Measurements from ENCODE around the gene TMEM204. TPM values are rescaled to one million over a fixed set of nuclear protein-coding genes. Genes with fewer than 3 reads are reported as not detected.

The TMEM204 gene
- total RNA-seq, 1 experiment from 2014 or later = not detected

DNA sequence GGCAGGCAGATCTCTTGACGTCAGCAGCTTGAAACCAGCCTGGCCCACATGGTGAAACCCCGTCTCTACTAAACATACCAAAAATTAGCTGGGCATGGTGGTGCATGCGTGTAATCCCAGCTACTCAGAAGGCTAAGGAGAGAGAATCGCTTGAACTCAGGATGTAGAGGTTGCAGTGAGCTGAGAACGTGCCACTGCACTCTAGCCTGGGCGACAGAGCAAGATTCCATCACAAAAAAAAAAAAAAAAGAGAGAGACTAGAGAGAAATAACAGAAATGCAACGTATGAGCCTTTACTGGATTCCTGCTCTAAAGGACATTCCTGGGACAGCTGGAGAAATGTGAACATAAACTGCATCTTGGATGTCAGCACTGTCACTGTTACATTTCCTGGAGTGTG is 67.6 kb downstream of the TMEM204 start:
- intact Hi-C loops (cut with micrococcal nuclease; ENCODE audit: unreplicated experiment) = no loop called here
- Histone ChIP-seq H3K27me3 (replicated peaks; ENCODE audit: insufficient read depth, low read depth, low read length, poor library complexity) (no peaks in the 10 kb centered on the region), H3K4me3 (ENCODE audit: low read depth, low read length, poor library complexity, severe bottlenecking) (no peak overlapping the region), H3K27ac (ENCODE audit: low read depth, low read length, poor library complexity, severe bottlenecking) (no peak overlapping the region), H3K36me3 (ENCODE audit: insufficient read depth, low read length, poor library complexity, severe bottlenecking) (peaks cover 2% of the 10 kb centered on the region), H3K9me3 (ENCODE audit: low read depth, low read length, poor library complexity, severe bottlenecking) (no peaks in the 10 kb centered on the region), H3K4me1 (ENCODE audit: insufficient read depth, low read length, poor library complexity, severe bottlenecking) (no peaks in the 10 kb centered on the region)
- ChIA-PET POLR2A (ENCODE audit: low non-redundant PET) (no interaction called here), CTCF (no interaction called here)
- TF ChIP-seq EZH2 (IDR thresholded peaks at IDR 0.05; ENCODE audit: borderline replicate concordance, low read depth, low read length, poor library complexity, severe bottlenecking) = no peak
- no peak for TF ChIP-seq CTCF (conservative IDR thresholded peaks at IDR 0.05; ENCODE audit: low read depth, low read length)
- DNase-seq (ENCODE audit: low spot score) = no peak
- no TSS peak for BruUV-seq (replicated peaks)

DNA sequence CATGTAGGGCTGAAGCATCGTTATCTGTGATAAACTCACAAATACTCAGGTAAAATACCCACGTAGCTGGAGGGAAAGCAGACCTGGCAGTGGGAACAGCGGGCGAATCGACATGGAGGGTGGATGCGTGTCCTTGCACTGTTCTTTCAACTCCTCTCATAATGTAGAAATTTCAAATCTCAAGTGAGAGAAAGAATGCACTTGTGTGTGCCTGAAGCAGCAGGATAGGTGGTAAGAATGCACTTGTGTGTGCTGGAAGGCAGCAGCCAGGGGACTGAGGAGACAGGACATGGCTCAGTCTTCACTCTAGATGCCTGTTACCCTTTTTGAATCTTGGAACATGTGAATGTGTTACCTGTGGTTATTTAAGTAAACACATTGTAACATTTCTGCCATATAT is 68.0 kb downstream of the TMEM204 start:
- intact Hi-C loops (cut with micrococcal nuclease; ENCODE audit: unreplicated experiment) = no loop called here
- Histone ChIP-seq H3K9me3 (ENCODE audit: low read depth, low read length, poor library complexity, severe bottlenecking) (no peaks in the 10 kb centered on the region), H3K36me3 (ENCODE audit: insufficient read depth, low read length, poor library complexity, severe bottlenecking) (peaks cover 2% of the 10 kb centered on the region), H3K4me3 (ENCODE audit: low read depth, low read length, poor library complexity, severe bottlenecking) (no peak overlapping the region), H3K27me3 (replicated peaks; ENCODE audit: insufficient read depth, low read depth, low read length, poor library complexity) (no peaks in the 10 kb centered on the region), H3K27ac (ENCODE audit: low read depth, low read length, poor library complexity, severe bottlenecking) (no peak overlapping the region), H3K4me1 (ENCODE audit: insufficient read depth, low read length, poor library complexity, severe bottlenecking) (no peaks in the 10 kb centered on the region)
- no peak for TF ChIP-seq EZH2 (IDR thresholded peaks at IDR 0.05; ENCODE audit: borderline replicate concordance, low read depth, low read length, poor library complexity, severe bottlenecking)
- TF ChIP-seq CTCF (conservative IDR thresholded peaks at IDR 0.05; ENCODE audit: low read depth, low read length) = no peak
- no TSS peak for BruUV-seq (replicated peaks)
- ChIA-PET POLR2A (ENCODE audit: low non-redundant PET) (no interaction called here), CTCF (no interaction called here)
- DNase-seq (ENCODE audit: low spot score) = no peak

- Histone ChIP-seq H3K27me3 (replicated peaks; ENCODE audit: insufficient read depth, low read depth, low read length, poor library complexity) (no peaks in the 10 kb centered on the region), H3K36me3 (ENCODE audit: insufficient read depth, low read length, poor library complexity, severe bottlenecking) (peaks cover 7% of the 10 kb centered on the region), H3K4me3 (ENCODE audit: low read depth, low read length, poor library complexity, severe bottlenecking) (no peak overlapping the region), H3K27ac (ENCODE audit: low read depth, low read length, poor library complexity, severe bottlenecking) (no peak overlapping the region), H3K4me1 (ENCODE audit: insufficient read depth, low read length, poor library complexity, severe bottlenecking) (no peaks in the 10 kb centered on the region), H3K9me3 (ENCODE audit: low read depth, low read length, poor library complexity, severe bottlenecking) (no peaks in the 10 kb centered on the region)
- TF ChIP-seq CTCF (conservative IDR thresholded peaks at IDR 0.05; ENCODE audit: low read depth, low read length) (no peak), EZH2 (IDR thresholded peaks at IDR 0.05; ENCODE audit: borderline replicate concordance, low read depth, low read length, poor library complexity, severe bottlenecking) (no peak)
- ChIA-PET CTCF (no interaction called here), POLR2A (ENCODE audit: low non-redundant PET) (no interaction called here)
- BruUV-seq (replicated peaks) = no TSS peak
- no peak for DNase-seq (ENCODE audit: low spot score)
- intact Hi-C loops (cut with micrococcal nuclease; ENCODE audit: unreplicated experiment) = no loop called here
These were observed 68.8 kb downstream of the TMEM204 start for GRCh38 chr16:1602285-1602684.

Other genes starting within 250 kb of the TMEM204 start
- gene UBE2I, start 224.0 kb upstream of the TMEM204 start, total RNA-seq (2021) = 348 and 361 TPM in 2 replicates
- 2.0 and 3.7 TPM in 2 replicates for gene BAIAP3, start 200.0 kb upstream of the TMEM204 start, total RNA-seq (2021)
- 55.0 and 57.2 TPM in 2 replicates for gene TSR3, start 181.8 kb upstream of the TMEM204 start, total RNA-seq (2021)
- 20.9 and 32.7 TPM in 2 replicates for gene GNPTG, start 181.7 kb upstream of the TMEM204 start, total RNA-seq (2021)
- 86.7 and 88.5 TPM in 2 replicates for gene UNKL, start 119.0 kb upstream of the TMEM204 start, total RNA-seq (2021)
- 17.8 and 19.5 TPM in 2 replicates for gene UQCC4, start 112.9 kb upstream of the TMEM204 start, total RNA-seq (2021)
- gene PERCC1, start 102.6 kb upstream of the TMEM204 start, total RNA-seq (2021) = not detected in 2 replicates
- 1.2 and 1.6 TPM in 2 replicates for gene CCDC154, start 89.1 kb upstream of the TMEM204 start, total RNA-seq (2021)
- 82.2 and 89.3 TPM in 2 replicates for gene CLCN7, start 58.6 kb upstream of the TMEM204 start, total RNA-seq (2021)
- gene PTX4, start 44.7 kb upstream of the TMEM204 start, total RNA-seq (2021) = not detected in 2 replicates
- gene TELO2, start 40.3 kb upstream of the TMEM204 start, total RNA-seq (2021) = 62.9 and 67.0 TPM in 2 replicates
- 21.8 and 34.6 TPM in 2 replicates for gene IFT140, start 78.4 kb downstream of the TMEM204 start, total RNA-seq (2021)
- gene CRAMP1, start 78.7 kb downstream of the TMEM204 start, total RNA-seq (2021) = 33.0 and 38.4 TPM in 2 replicates
- 197 and 200 TPM in 2 replicates for gene JPT2, start 144.6 kb downstream of the TMEM204 start, total RNA-seq (2021)
- 66.9 and 69.2 TPM in 2 replicates for gene MAPK8IP3, start 172.5 kb downstream of the TMEM204 start, total RNA-seq (2021)
- 35.3 and 40.8 TPM in 2 replicates for gene NME3, start 237.9 kb downstream of the TMEM204 start, total RNA-seq (2021)
- gene EME2, start 239.1 kb downstream of the TMEM204 start, total RNA-seq (2021) = 19.5 and 19.9 TPM in 2 replicates
- 247 and 250 TPM in 2 replicates for gene MRPS34, start 239.5 kb downstream of the TMEM204 start, total RNA-seq (2021)
- gene SPSB3, start 248.9 kb downstream of the TMEM204 start, total RNA-seq (2021) = 15.0 and 20.8 TPM in 2 replicates
- gene NUBP2, start 249.3 kb downstream of the TMEM204 start, total RNA-seq (2021) = 76.0 and 76.6 TPM in 2 replicates